GM21367 (cell line): Measurements from ENCODE around the gene OSTN.

Experiments
- ATAC-seq: cut with Tn5 transposase; IDR thresholded peaks from one replicate; pipeline ENCODE4 v1.9.1; 2021; ENCODE audit not compliant: unreplicated experiment

The OSTN gene

DNA sequence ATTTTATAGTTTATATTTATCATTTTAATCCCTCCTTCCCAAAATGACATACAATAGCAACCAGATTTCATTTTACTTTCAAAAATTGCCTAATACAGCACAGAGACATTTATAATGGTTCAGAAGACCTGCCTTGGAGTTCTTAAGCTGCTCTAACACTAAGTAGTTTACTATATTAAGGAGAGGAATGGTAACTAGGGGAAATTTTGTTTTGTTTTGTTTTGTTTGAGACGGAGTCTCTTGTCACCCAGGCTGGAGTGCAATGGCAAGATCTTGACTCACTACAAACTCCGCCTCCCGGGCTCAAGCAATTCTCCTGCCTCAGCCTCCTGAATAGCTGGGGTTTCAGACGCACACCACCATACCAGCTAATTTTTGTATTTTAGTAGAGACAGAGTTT lies 107.4 kb downstream of the OSTN start:
- no peak for ATAC-seq

DNA sequence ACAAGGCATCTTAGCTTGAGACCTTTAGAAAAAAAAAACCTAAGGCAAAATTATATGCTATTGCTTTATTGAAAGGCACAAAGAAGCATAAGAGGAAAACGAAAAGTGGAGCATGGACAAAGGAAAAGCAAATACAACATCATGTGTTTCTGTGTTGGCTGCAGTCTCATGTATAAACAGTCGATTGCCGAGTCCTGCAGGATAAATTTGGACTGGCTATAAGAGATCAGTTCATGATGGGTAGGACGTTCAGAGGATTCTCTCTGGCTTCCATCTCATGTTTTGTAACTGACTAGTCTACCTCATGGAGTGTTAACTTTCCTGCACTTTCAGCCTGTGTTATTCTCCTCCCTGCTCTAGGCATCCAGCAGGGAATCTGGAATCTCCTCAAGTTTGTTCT lies 108.3 kb downstream of the OSTN start:
- ATAC-seq = no peak

DNA sequence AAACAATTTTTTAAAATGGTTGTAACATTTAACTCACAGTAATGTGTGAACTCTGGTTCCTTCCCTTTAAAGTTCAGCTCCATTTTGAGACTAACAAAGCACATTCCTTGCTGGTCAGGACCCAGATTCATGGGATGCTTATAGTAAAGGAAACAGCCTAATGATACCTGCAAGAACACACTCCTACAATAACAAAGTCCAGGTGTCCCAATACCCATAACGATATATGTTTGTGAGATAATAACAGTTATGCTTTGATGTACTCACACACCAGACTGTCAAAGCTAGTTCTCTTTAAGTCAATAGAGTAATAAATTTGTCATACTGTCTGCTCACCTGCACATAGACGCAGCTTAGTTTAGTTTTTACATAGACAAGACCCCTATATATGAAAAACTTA lies 114.3 kb downstream of the OSTN start:
- ATAC-seq = no peak

DNA sequence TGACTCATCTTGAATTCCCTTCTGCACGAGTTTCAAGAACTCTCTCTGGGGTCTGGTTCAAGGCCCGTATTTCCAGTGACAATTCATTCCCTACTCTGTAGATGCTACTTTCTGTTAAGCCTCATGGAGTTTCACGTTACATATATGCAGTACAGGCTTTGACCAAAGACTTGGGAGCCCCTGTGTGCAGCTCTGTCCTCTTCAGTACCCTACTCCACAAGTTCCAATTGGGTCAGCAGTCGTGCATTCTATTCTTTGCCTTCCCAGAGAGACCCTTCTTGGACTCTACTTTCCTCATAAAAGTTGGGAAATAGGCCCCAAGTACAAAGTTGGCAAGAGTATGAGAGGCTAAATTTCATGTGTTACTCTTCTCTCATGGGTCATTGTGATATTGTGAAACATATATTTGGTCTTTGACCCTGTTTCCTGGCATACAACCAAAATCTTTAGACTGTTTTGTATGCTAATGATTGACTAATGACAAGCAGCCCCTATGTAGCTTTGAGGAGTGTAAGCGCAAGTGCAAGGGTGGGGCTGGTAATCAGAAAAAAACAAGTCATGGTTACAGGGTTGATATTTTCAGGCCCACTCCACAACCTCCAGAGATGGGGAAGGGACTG lies 115.2 kb downstream of the OSTN start:
- no peak for ATAC-seq
